HEK293 (cell line): ENCODE data around the gene SLCO4A1.

Experiments
- CTCF ChIA-PET: fragments of 350-600 bp; formaldehyde crosslinking; extraction: SDS; loops from one replicate; lab custom pipeline; 2021; ENCODE audit warnings: antibody characterized with exemption; lab: Yijun Ruan, JAX
- POLR2A ChIA-PET: fragments of 300-600 bp; formaldehyde crosslinking; extraction: SDS; loops from one replicate; lab custom pipeline; 2020; ENCODE audit warnings: antibody characterized with exemption, inconsistent platforms; lab: Yijun Ruan, JAX
- H3K27ac ChIP-seq: fragments of 200-500 bp; sonication (Bioruptor generic); 2 replicates; pipeline ENCODE4 v1.5.1; 2014; ENCODE audit warnings: low read depth, low read length, control low read depth, inconsistent platforms; ENCODE audit errors: extremely low read depth
- H3K36me3 ChIP-seq, 2 experiments: fragments of 200-500 bp in 1 of 2; sonication (Bioruptor generic) in 1 of 2; 1 replicate in 1 of 2; 2 replicates in 1 of 2; pipeline ENCODE4 v1.5.1; 2014 to 2017; ENCODE audit warnings: inconsistent platforms in 2 of 2, low read length in 2 of 2; ENCODE audit not compliant: control insufficient read depth in 2 of 2, insufficient read depth in 1 of 2
- H3K4me1 ChIP-seq: fragments of 200-500 bp; sonication (Bioruptor generic); 2 replicates; pipeline ENCODE4 v1.5.1; 2014; ENCODE audit warnings: mild to moderate bottlenecking, low read length, inconsistent platforms; ENCODE audit not compliant: control insufficient read depth, insufficient read depth
- H3K4me3 ChIP-seq: 2 replicates; pipeline ENCODE4 v1.5.1; 2011; ENCODE audit warnings: low read depth, mild to moderate bottlenecking, control low read depth, low read length, moderate library complexity
- H3K9me3 ChIP-seq: fragments of 200-500 bp; sonication (Bioruptor generic); 2 replicates; pipeline ENCODE4 v1.5.1; 2014; ENCODE audit warnings: low read depth, low read length, inconsistent platforms; ENCODE audit not compliant: control insufficient read depth, insufficient read depth
- GFI1B ChIP-seq: fragments of 450-650 bp; formaldehyde crosslinking; IDR thresholded peaks from 2 replicates; pipeline ENCODE4 v1.5.1; 2016; ENCODE audit warnings: missing biosample characterization, missing genetic modification characterization
- HIC1 ChIP-seq: fragments of 450-650 bp; formaldehyde crosslinking; IDR thresholded peaks from 2 replicates; pipeline ENCODE4 v1.5.1; 2016; ENCODE audit warnings: missing biosample characterization, missing genetic modification characterization
- SCRT2 ChIP-seq: fragments of 450-650 bp; formaldehyde crosslinking; IDR thresholded peaks from 2 replicates; pipeline ENCODE4 v1.5.1; 2016; ENCODE audit warnings: missing biosample characterization, missing genetic modification characterization
- SP7 ChIP-seq: fragments of 450-650 bp; formaldehyde crosslinking; IDR thresholded peaks from 2 replicates; pipeline ENCODE4 v1.5.1; 2016; ENCODE audit warnings: missing biosample characterization, missing genetic modification characterization
- YY1 ChIP-seq: fragments of 450-650 bp; formaldehyde crosslinking; IDR thresholded peaks from 2 replicates; pipeline ENCODE4 v1.5.1; 2018; ENCODE audit warnings: missing biosample characterization, missing genetic modification characterization
- ZBTB48 ChIP-seq: fragments of 450-650 bp; formaldehyde crosslinking; IDR thresholded peaks from 2 replicates; pipeline ENCODE4 v1.5.1; 2016; ENCODE audit warnings: missing biosample characterization, missing genetic modification characterization
- ZNF157 ChIP-seq: fragments of 450-650 bp; formaldehyde crosslinking; IDR thresholded peaks from 2 replicates; pipeline ENCODE4 v1.5.1; 2016; ENCODE audit warnings: missing biosample characterization, missing genetic modification characterization
- ZNF24 ChIP-seq: fragments of 450-650 bp; formaldehyde crosslinking; IDR thresholded peaks from 2 replicates; pipeline ENCODE4 v1.5.1; 2016; ENCODE audit warnings: missing biosample characterization, missing genetic modification characterization
- ZNF292 ChIP-seq: fragments of 450-650 bp; formaldehyde crosslinking; IDR thresholded peaks from 2 replicates; pipeline ENCODE4 v1.5.1; 2016; ENCODE audit warnings: low read depth, missing biosample characterization, missing genetic modification characterization, borderline replicate concordance
- ZNF302 ChIP-seq: fragments of 450-650 bp; formaldehyde crosslinking; IDR thresholded peaks from 2 replicates; pipeline ENCODE4 v1.5.1; 2016; ENCODE audit warnings: missing biosample characterization, missing genetic modification characterization, low read depth
- ZNF341 ChIP-seq: fragments of 450-650 bp; formaldehyde crosslinking; IDR thresholded peaks from 2 replicates; pipeline ENCODE4; 2016; ENCODE audit warnings: low read depth, missing biosample characterization, missing genetic modification characterization
- ZNF366 ChIP-seq: fragments of 450-650 bp; formaldehyde crosslinking; conservative IDR thresholded peaks from 2 replicates; pipeline ENCODE4 v1.5.1; 2016; ENCODE audit warnings: missing biosample characterization, missing genetic modification characterization
- ZNF433 ChIP-seq: fragments of 450-650 bp; formaldehyde crosslinking; IDR thresholded peaks from 2 replicates; pipeline ENCODE4 v1.5.1; 2016; ENCODE audit warnings: missing biosample characterization, missing genetic modification characterization, low read depth
- ZNF501 ChIP-seq: fragments of 450-650 bp; formaldehyde crosslinking; IDR thresholded peaks from 2 replicates; pipeline ENCODE4 v1.5.1; 2016; ENCODE audit warnings: missing biosample characterization, missing genetic modification characterization
- ZNF521 ChIP-seq: fragments of 450-650 bp; formaldehyde crosslinking; IDR thresholded peaks from 2 replicates; pipeline ENCODE4 v1.5.1; 2017; ENCODE audit warnings: missing biosample characterization, mild to moderate bottlenecking, missing genetic modification characterization
- ZNF596 ChIP-seq: fragments of 450-650 bp; IDR thresholded peaks from 2 replicates; pipeline ENCODE4 v1.5.0; 2018; ENCODE audit warnings: missing biosample characterization, mild to moderate bottlenecking, missing genetic modification characterization, moderate library complexity
- ZNF600 ChIP-seq: fragments of 450-650 bp; formaldehyde crosslinking; IDR thresholded peaks from 2 replicates; pipeline ENCODE4 v1.5.1; 2016; ENCODE audit warnings: missing biosample characterization, missing genetic modification characterization
- ZNF776 ChIP-seq: fragments of 450-650 bp; formaldehyde crosslinking; IDR thresholded peaks from 2 replicates; pipeline ENCODE4 v1.5.0; 2017; ENCODE audit warnings: missing biosample characterization, missing genetic modification characterization, borderline replicate concordance
- ZNF777 ChIP-seq: fragments of 450-650 bp; formaldehyde crosslinking; IDR thresholded peaks from 2 replicates; pipeline ENCODE4 v1.5.1; 2017; ENCODE audit warnings: missing biosample characterization, missing genetic modification characterization, borderline replicate concordance
- ZNF785 ChIP-seq: fragments of 450-650 bp; formaldehyde crosslinking; IDR thresholded peaks from 2 replicates; pipeline ENCODE4 v1.5.1; 2016; ENCODE audit warnings: missing biosample characterization, missing genetic modification characterization
- ZNF791 ChIP-seq: fragments of 450-650 bp; formaldehyde crosslinking; IDR thresholded peaks from 2 replicates; pipeline ENCODE4 v1.5.1; 2016; ENCODE audit warnings: missing biosample characterization, missing genetic modification characterization
- ZSCAN16 ChIP-seq: fragments of 450-650 bp; formaldehyde crosslinking; IDR thresholded peaks from 2 replicates; pipeline ENCODE4 v1.5.1; 2016; ENCODE audit warnings: missing biosample characterization, missing genetic modification characterization
- TF ChIP-seq, protein P1 (sequence below): fragments of 450-650 bp; IDR thresholded peaks from 2 replicates; pipeline ENCODE4 v1.5.1; 2018; ENCODE audit warnings: missing biosample characterization, missing genetic modification characterization

Gene SLCO4A1

GRCh38 chr20:62693524-62693922 lies 51.2 kb downstream of the SLCO4A1 start (continued):
- TF ChIP-seq YY1 = no peak

DNA sequence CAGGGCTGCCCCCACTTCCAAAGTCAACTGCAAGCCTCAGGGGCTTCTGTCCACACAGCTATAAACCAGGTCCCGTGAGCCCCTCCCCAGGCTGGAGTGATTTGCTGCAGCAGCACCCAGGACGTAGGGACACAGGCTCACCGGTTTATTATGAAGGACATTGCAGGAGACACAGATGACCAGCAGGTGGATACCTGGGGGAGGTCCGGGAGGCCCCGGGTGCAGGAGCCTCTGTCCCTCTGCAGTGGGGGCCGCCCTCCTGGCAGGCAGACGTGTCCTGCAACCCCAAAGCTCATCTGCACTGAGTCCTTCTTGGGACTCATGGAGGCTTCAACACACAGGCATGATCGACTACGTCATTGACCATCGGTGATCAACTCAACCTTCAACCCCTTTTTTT lies 51.8 kb downstream of the SLCO4A1 start:
- CTCF ChIA-PET = interaction anchor here (0.8 to 1.3 kb wide), 3 partner anchors 8 to 98 kb away, joined by 3 to 9 read pairs (median 3); no protein-coding TSS in a partner anchor

DNA sequence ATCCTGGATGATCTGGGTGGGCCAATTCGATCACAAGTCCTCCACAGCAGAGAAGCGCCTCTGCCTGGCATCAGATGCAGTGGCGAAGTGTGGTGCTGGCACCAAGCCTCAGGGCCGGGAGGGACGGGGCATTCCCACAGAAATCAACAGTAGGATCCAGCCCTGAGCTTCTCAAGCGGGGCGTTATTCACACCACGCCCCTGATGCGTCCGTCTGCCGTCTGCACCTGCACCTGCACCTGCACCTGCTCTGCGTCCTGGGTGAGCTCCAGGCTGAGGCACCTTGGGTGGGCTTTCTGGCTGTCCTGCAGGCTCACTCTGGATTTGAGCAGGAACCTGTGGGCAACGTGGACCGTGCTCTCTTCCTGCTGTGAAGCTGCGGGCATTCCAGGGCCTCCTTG lies 52.6 kb downstream of the SLCO4A1 start:
- CTCF ChIA-PET = interaction anchor here (0.6 to 1.3 kb wide), 3 partner anchors 9 to 97 kb away, joined by 3 read pairs; no protein-coding TSS in a partner anchor
- POLR2A ChIA-PET = no interaction called here
- Histone ChIP-seq H3K27ac (no peak overlapping the region), H3K36me3 (no peaks in the 10 kb centered on the region)
- TF ChIP-seq ZNF600 (tag by site-specific recombination) (no peak), ZBTB48 (no peak), ZNF596 (tag by site-specific recombination) (no peak), ZNF791 (tag by site-specific recombination) (no peak)
- TF ChIP-seq, all 188 proteins: peak for 0
- Histone ChIP-seq H3K4me3 (no peak overlapping the region), H3K9me3 (no peaks in the 10 kb centered on the region), H3K4me1 (peaks cover 2% of the 10 kb centered on the region; the same call in 1 of the 2 replicates)

More for the DNA sequence above, 51.8 kb downstream of the SLCO4A1 start:
- Histone ChIP-seq H3K9me3 (no peaks in the 10 kb centered on the region), H3K36me3 (no peaks in the 10 kb centered on the region), H3K27ac (no peak overlapping the region), H3K4me1 (peaks cover 2% of the 10 kb centered on the region; the same call in 1 of the 2 replicates), H3K4me3 (no peak overlapping the region)
- TF ChIP-seq SP7 (tag by site-specific recombination) (no peak), ZNF433 (tag by site-specific recombination) (no peak), ZNF157 (tag by site-specific recombination) (no peak), HIC1 (tag by site-specific recombination) (no peak), GFI1B (tag by site-specific recombination) (no peak), ZNF521 (tag by site-specific recombination) (no peak), ZNF776 (no peak), ZNF501 (tag by site-specific recombination) (no peak), ZNF785 (tag by site-specific recombination) (no peak), ZSCAN16 (tag by site-specific recombination) (no peak), SCRT2 (tag by site-specific recombination) (no peak), ZNF24 (tag by site-specific recombination) (no peak), ZNF292 (tag by site-specific recombination) (no peak), ZNF777 (no peak), ZNF366 (tag by site-specific recombination) (no peak), ZNF341 (no peak), ZNF302 (no peak)
- TF ChIP-seq, protein P1, sequence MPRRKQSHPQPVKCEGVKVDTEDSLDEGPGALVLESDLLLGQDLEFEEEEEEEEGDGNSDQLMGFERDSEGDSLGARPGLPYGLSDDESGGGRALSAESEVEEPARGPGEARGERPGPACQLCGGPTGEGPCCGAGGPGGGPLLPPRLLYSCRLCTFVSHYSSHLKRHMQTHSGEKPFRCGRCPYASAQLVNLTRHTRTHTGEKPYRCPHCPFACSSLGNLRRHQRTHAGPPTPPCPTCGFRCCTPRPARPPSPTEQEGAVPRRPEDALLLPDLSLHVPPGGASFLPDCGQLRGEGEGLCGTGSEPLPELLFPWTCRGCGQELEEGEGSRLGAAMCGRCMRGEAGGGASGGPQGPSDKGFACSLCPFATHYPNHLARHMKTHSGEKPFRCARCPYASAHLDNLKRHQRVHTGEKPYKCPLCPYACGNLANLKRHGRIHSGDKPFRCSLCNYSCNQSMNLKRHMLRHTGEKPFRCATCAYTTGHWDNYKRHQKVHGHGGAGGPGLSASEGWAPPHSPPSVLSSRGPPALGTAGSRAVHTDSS = no peak
- POLR2A ChIA-PET = no interaction called here
